T-helper 1 cell (primary cell): ENCODE measurements around the gene RBM33.

Experiments
- DNase-seq, 5 donors: peaks; one replicate each; pipeline ENCODE4 v3.0.0-alpha.2; 2012 to 2020

Gene RBM33

GRCh38 chr7:155624412-155624811 lies 20.0 kb upstream of the RBM33 start:
- no peak for DNase-seq

DNA sequence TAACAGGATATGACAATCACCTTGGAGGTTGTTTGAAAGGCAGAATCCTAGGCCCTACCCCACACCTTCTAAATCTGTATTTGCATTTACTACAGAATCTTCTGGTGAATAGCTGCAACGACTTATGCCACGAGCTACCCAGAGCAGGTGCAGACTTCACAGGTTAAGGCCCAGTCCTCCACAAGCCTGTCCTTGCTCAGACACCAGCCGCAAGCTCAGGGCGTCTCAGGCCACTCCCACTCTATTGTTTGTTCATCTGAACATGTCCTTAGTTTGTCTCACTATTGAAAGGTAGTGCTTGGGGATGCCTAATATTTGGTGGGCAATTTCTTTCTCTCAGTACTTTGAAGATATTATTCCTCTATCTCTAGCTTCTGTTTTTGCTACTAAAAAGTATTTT lies 18.9 kb upstream of the RBM33 start:
- DNase-seq, result no peak

DNA sequence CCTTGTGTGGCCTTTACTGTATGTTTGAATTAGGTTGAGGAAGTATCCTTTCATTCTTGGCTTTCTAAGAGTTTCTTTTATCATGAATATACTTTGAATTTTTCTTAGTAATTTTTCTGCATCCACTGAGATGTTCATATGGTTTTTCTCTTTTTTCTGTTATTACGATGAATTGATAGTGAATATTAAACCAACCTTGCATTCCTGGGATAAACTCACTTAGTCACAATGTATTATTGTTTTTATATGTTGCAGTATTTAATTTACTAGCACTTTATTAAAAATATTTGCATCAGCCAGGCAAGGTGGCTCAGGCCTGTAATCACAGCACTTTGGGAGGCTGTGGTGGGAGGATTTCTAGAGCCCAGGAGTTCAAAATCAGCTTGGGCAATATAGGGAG lies 15.3 kb upstream of the RBM33 start:
- DNase-seq, result no peak

DNA sequence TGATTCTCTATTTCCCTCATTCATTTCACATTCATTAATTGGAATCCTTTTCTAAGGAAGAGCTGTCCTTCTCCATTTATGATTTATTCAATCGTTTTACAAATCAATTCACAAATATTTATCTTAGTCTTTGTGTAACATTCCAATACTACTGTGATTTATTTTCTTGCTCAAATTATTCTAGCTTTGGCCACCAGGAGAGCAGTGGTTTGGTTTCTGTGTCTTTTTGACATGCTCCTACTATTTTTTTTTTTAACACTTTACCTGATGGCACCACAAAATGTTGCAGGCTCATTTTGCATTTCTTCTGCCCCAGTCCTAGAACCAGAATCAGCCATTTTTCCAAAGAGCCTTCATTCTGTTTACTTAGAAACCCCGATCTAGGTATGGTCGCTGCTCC lies 13.3 kb upstream of the RBM33 start:
- no peak for DNase-seq

GRCh38 chr7:155635817-155636216 lies 8.6 kb upstream of the RBM33 start:
- no peak for DNase-seq

DNA sequence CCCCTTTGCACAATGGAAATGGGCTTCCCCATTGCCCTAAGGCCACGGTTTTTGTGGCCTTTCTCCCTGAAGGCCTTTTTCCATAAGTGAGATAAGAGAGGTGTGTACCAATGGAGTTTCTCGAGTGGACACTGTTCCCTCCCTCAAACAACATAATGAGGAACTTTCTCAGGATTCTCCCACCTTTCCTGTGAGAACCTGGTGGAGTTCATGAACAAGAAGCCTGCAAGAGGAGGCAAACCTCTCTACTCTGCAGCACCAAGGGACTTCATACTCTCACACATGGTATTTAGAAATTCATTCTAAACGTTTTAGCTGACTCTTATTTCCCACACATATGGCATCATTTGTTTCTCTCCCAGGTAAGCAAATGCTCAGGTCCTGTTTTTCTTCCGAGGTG lies 7.3 kb upstream of the RBM33 start:
- DNase-seq, result no peak

DNA sequence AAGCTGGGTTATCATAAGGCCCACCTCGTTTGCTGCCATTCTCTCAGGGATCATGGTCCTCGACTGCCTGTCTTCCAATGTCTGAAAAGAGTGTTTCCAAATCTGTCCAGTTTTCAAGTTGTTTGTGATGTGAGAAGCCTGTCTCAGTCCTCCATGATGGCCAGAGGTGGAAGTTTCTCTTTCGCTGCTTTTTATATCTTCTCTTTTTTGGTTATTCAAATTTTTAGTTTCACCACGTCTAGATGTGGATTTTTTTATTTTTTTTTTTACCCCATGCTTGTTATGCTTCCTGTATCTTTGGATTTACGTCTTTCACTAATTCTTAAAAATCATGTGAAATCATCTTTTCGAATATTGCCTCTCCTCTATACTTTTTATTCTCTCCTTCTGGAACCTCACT lies 6.1 kb upstream of the RBM33 start:
- no peak for DNase-seq

GRCh38 chr7:155639958-155640520 lies 4.4 kb upstream of the RBM33 start:
- DNase-seq, result no peak

GRCh38 chr7:155640629-155641028 lies 3.8 kb upstream of the RBM33 start:
- DNase-seq, result no peak

- DNase-seq, result no peak
Observed at GRCh38 chr7:155643804-155644177, 670 bp upstream of the RBM33 start.

DNA sequence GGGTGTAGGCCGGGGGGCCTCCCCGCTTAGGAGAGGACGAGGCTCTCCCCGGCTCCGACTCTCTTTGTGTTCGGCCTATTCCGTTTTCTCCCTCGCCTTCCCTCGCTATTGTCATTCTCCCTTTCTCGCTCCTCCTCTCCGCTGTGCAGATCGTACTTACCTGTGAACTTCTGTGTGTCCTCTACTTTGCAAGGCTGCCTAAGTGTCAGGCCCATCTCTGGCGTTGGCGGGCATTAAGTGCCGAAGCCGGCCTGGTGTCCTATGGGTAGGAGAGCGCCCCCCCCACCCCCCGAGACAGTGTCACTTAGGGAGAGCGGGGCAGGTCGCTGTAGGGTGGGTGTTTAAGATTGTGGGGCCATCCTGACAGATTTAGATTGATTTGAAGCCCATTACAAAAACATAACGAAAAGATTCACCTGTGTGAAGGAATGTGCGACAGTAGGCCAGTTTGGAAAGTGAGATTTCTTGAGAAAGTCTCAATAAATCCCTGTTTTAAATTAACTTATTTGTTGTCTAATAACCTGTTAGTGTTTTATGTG lies 579 bp downstream of the RBM33 start:
- peak in 3 of 5 donors; percentile 16 to 51 (median 25) for DNase-seq

DNA sequence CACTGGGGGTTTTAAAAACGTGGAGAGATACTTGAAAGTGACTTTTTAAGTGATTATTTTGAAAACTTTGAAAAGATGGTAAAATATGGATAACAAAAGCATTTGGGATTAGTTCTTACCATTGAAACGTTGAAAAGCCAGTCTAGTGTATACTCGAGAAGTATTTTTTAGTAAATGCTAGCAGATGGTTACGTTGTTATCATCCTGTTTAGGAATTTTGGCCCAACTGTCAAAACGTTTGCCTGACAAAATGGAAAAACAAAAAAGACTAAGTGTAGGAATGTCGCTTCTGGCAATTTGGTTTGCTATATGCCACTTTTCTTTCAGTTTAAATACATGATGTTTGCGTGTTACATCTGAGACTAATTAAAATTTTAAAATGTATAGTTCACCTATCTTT lies 1.2 kb downstream of the RBM33 start:
- DNase-seq, result no peak

DNA sequence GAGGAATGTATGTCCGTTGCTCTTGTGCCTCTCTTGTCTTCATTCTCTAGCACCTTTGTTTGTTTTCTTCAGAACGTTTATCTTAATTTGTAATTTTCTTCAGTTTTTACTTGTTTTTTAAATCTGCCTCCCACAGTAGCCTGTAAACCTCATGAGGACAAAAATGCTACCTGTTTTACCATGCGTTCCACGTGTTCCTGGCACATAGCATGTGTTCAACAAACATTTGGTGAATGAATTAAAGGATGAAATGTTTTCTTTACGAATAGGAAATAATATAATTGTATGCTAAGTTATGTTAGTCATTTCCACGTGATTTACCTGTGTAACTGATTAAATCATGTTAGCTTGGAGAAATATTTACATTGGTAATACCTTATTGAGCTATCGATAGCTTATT lies 2.2 kb downstream of the RBM33 start:
- DNase-seq, result no peak

- DNase-seq, result no peak
Observed at GRCh38 chr7:155647302-155647701, 2.8 kb downstream of the RBM33 start.

DNA sequence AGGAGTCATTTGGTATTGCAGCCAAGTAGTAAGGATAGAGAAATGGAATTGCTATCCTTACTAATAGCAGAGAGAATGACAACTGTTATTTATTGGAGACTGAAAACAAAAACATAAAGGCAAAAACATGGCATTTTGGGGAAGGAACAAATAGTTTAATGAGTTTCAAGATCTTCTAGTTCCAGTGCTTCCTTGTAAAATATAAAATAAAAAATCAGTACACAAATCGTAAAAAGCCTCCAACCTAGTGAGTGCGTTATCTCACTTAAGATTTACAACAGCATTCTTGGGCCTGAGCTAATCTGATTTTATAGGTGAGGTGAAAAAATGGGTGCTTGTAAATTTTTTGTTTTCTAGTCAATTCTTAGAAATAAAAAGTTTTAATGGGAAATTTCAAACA lies 3.3 kb downstream of the RBM33 start:
- no peak for DNase-seq

DNA sequence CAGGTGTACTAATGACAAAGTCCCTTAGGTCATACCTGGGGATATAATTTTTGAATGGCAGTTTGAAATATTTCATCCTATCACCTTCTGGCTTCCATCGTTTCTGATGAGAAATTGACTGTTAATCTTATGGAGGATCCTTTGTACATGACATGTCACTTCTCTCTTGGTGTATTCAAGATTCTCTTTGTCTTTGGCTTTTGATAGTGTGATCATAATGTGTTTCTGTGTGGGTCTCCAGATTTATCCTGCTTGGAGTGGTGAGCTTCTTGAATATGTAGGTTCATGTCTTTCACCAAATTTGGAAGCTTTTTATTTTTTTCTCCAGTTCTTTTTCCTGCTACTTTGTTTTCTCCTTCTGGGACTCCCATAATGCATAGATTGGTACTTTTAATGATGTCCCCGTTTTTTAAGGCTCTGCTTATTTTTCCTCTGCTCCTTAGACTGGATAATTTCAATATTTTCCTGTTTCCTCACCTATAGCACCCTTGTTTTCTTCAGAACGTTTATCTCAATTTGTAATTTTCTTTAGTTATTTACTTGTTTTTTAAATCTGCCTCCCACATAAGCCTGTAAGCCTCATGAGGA lies 4.4 kb downstream of the RBM33 start:
- DNase-seq, result no peak

GRCh38 chr7:155649588-155649987 lies 5.1 kb downstream of the RBM33 start:
- no peak for DNase-seq

DNA sequence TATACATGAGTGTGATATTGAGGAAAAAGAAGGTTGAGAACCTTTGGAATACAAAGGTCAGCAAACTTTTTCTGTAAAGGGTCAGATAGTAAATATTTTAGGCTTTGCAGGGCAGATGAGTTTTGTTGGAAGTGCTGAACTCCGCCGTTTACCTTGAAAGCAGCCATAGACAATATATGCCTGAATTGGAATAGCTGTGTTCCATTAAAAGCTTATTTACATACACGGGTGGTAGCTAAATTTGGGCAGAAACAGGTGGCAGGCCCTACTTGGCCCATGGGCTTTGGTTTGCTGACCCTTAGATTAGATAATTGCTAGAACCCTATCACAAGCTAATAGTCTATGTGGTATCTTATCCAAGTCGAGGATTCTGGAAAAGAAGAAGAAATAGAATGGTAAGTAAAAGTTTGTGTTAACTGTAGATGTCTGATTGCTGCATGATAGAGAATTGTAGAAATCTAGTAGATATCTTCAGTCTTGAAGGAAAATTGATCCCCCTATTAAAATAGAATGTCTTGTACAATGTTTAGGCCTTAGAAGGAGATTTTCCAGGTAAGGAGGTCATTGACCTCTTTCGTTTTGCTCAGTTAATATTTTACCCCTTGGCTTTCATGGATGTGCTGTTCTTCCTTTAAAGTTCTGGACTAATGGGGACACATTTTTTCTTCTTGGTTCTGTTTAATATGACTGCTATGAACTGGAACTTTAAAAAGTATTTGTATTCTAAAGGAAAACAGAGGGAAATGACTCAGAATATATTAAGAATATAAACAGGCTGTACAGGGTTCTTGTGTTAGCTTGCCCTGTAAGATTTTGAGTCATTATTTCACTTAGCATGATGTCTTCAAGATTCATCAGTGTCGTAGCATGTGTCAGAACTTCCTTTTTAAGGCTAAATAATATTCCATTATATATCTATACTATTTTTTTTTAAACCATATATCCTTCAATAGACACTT lies 8.0 kb downstream of the RBM33 start:
- no peak for DNase-seq

DNA sequence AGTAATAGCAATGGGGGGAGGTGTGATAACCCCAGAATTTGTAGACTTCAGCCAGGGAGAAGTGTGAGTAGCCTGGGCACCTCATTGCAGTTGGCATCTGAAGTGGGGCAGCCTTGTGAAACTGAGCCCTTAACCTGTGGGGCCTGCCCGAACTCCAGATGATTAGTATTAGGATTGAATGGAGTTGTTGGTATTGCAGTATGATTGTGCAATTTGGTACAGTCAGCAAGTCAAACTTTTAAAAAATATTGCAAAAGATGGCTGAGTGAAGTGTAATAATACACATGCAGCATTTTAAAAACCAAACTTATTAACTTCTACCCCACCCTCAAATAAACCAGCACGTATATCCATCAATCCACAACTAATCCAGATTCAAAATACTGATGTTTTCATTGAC lies 9.3 kb downstream of the RBM33 start:
- no peak for DNase-seq

- no peak for DNase-seq
Observed at GRCh38 chr7:155656891-155657290, 12.4 kb downstream of the RBM33 start.

GRCh38 chr7:155660059-155660757 lies 15.7 kb downstream of the RBM33 start:
- DNase-seq, result peak in 1 of 5 donors; percentile 57

DNA sequence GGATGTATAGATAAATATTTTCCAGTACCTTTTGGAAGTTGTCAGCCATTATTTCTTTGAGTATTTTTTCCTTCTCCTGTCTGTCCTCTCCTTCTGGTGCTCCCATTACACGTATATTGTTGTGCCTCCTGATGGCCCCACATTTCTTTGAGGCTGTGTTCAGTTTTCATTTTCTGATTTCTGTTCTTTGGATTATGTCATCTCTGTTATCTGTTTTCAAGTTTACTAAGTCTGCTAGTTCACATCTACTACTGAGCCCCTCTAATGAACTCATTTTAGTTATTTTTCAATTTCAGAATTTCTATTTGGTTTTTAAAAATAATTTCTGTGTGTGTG lies 16.3 kb downstream of the RBM33 start:
- no peak for DNase-seq

GRCh38 chr7:155662343-155663043 lies 18.0 kb downstream of the RBM33 start:
- DNase-seq, result no peak
